ENCODE measurements around the gene SLIT3.

DNA sequence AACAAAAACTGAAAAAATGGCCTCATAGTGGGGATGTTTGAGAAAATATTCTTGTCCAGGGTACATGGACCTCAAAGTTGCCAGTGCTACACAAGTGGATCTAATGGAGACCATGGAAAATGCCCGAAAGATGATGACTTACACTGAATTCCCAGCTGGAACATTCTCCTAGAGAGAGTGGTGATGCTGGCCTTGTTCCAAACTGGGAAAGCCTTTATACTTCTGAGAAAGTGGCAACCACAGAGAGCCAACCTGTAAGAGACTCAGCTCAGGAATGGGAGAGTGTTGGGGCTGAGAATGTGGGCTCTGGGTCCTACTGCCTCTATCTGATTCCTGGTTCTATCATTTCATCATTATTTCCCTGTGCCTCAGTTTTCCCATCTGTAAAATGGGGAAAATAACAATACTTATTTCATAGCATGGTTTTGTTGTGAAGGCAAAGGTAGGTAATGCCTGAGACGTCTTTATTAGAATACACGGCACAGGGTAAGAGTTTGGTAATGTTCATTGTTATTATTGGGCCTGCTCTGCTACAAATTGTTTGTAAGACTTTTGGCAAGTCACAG, 492.8 kb downstream of the SLIT3 start:
- TF ChIP-seq, protein P1, sequence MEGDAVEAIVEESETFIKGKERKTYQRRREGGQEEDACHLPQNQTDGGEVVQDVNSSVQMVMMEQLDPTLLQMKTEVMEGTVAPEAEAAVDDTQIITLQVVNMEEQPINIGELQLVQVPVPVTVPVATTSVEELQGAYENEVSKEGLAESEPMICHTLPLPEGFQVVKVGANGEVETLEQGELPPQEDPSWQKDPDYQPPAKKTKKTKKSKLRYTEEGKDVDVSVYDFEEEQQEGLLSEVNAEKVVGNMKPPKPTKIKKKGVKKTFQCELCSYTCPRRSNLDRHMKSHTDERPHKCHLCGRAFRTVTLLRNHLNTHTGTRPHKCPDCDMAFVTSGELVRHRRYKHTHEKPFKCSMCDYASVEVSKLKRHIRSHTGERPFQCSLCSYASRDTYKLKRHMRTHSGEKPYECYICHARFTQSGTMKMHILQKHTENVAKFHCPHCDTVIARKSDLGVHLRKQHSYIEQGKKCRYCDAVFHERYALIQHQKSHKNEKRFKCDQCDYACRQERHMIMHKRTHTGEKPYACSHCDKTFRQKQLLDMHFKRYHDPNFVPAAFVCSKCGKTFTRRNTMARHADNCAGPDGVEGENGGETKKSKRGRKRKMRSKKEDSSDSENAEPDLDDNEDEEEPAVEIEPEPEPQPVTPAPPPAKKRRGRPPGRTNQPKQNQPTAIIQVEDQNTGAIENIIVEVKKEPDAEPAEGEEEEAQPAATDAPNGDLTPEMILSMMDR (IDR thresholded peaks at IDR 0.05 in 2 of 3, conservative IDR thresholded peaks at IDR 0.05 in 1 of 3; ENCODE audit: borderline replicate concordance in 1 of 3, insufficient read depth in 1 of 3, low read depth in 2 of 3, low read length in 2 of 3), result no peak
- no peak for TF ChIP-seq FOSL1 (IDR thresholded peaks at IDR 0.05; ENCODE audit: low read depth)
- TF ChIP-seq, protein P2, sequence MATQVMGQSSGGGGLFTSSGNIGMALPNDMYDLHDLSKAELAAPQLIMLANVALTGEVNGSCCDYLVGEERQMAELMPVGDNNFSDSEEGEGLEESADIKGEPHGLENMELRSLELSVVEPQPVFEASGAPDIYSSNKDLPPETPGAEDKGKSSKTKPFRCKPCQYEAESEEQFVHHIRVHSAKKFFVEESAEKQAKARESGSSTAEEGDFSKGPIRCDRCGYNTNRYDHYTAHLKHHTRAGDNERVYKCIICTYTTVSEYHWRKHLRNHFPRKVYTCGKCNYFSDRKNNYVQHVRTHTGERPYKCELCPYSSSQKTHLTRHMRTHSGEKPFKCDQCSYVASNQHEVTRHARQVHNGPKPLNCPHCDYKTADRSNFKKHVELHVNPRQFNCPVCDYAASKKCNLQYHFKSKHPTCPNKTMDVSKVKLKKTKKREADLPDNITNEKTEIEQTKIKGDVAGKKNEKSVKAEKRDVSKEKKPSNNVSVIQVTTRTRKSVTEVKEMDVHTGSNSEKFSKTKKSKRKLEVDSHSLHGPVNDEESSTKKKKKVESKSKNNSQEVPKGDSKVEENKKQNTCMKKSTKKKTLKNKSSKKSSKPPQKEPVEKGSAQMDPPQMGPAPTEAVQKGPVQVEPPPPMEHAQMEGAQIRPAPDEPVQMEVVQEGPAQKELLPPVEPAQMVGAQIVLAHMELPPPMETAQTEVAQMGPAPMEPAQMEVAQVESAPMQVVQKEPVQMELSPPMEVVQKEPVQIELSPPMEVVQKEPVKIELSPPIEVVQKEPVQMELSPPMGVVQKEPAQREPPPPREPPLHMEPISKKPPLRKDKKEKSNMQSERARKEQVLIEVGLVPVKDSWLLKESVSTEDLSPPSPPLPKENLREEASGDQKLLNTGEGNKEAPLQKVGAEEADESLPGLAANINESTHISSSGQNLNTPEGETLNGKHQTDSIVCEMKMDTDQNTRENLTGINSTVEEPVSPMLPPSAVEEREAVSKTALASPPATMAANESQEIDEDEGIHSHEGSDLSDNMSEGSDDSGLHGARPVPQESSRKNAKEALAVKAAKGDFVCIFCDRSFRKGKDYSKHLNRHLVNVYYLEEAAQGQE (IDR thresholded peaks at IDR 0.05; ENCODE audit: low read depth), result no peak
- TF ChIP-seq EZH2phosphoT487 (IDR thresholded peaks at IDR 0.05; ENCODE audit: borderline replicate concordance), result no peak
- TF ChIP-seq POLR2A (IDR thresholded peaks at IDR 0.05; ENCODE audit: borderline replicate concordance, extremely low read depth, insufficient read depth, insufficient read length), result no peak
- no peak for TF ChIP-seq YY1 (IDR thresholded peaks at IDR 0.05; ENCODE audit: extremely low read depth, insufficient replicate concordance, low read depth, low read length)

Data from HCT116 (cell line).